ENCODE results near the gene TEX38. TPM values are rescaled to one million over a fixed set of nuclear protein-coding genes. Genes with fewer than 3 reads are reported as not detected.

The TEX38 gene
- total and polyA plus RNA-seq, 2 donors (not counting 1 experiment from before 2014, with no cell fraction given): not detected

DNA sequence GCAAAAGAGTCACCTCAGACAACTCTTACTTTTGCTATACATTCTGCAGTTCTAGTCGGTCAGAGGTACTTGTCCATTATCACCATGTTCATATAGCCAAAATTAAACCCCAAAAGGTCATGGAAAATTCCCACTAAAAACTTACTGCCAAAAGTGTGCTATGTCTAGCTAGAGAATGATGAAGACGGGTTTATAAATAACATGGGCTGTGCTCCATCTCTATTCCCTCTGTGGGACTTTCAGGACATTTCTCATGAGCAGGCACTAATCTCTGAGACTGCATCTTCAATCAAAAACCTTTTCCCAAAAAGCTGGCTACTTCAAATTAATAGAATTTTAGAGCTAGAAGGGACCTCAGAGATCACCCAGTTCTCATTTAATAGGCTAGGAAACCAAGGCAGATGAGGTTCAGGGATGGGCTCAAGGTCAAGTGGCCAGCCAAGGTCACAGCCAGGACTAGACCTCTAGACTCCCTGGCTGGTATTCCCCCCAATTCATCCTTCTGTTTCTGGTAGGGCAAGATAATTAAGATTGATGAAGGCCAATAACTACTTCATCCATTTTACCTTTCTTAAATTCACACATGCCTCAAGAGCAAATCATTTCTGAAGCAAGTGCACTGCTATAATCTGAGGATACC, 34.1 kb upstream of the TEX38 start:
- H3K9me3 ChIP-seq (ENCODE audit: control extremely low read depth in 1 of 3, control insufficient read depth in 2 of 3, insufficient read depth in 1 of 3, low read length in 2 of 3): no peaks in the 10 kb centered on the region
- POLR2A ChIA-PET: no interaction called here
- no peaks in the 10 kb centered on the region for H3K27me3 Mint-ChIP-seq
- whole genome bisulfite sequencing (ENCODE audit: insufficient coverage): no CpG with 5 or more reads among the region's 2 CpGs
- H2AFZ ChIP-seq (ENCODE audit: insufficient read depth, low read depth, low read length, poor library complexity, severe bottlenecking): no peak overlapping the region
- no peaks in the 10 kb centered on the region for H3K27me3 ChIP-seq (replicated peaks in 1 of 4; ENCODE audit: control extremely low read depth in 1 of 4, control insufficient read depth in 3 of 4, insufficient read depth in 4 of 4, low read length in 3 of 4)
- H3K9me3 Mint-ChIP-seq (ENCODE audit: insufficient read depth): no peaks in the 10 kb centered on the region
- no peak overlapping the region for H3K27ac Mint-ChIP-seq
- H3K4me3 ChIP-seq (ENCODE audit: control extremely low read depth in 1 of 5, extremely low read depth in 1 of 5, insufficient read depth in 1 of 5, low read depth in 2 of 5, low read length in 4 of 5): no peak overlapping the region
- no peaks in the 10 kb centered on the region for H3K79me2 ChIP-seq (ENCODE audit: control insufficient read depth, insufficient read depth, low read length)
- intact Hi-C loops (cut with micrococcal nuclease): no loop called here
- ATAC-seq (ENCODE audit: low read depth) (no peak), DNase-seq (no peak)
- no peak overlapping the region for H3K4me2 ChIP-seq (replicated peaks; ENCODE audit: low read depth, low read length, poor library complexity, severe bottlenecking)
- H3K4me1 Mint-ChIP-seq: no peaks in the 10 kb centered on the region
- no peak overlapping the region for H3K27ac ChIP-seq (ENCODE audit: low read length in 2 of 2)
- H3K9ac ChIP-seq (ENCODE audit: low read length): no peak overlapping the region
- no peaks in the 10 kb centered on the region for H4K20me1 ChIP-seq (ENCODE audit: control insufficient read depth, insufficient read depth, low read length, poor library complexity, severe bottlenecking)
- no peak overlapping the region for H3K4me3 Mint-ChIP-seq
- peaks cover 8 to 24% of the 10 kb centered on the region in 2 experiments for H3K36me3 ChIP-seq (replicated peaks in 1 of 2; ENCODE audit: control extremely low read depth in 1 of 2, control insufficient read depth in 1 of 2, extremely low read depth in 1 of 2, insufficient read depth in 2 of 2, low read length in 1 of 2)
- no peaks in the 10 kb centered on the region for H3K4me1 ChIP-seq (ENCODE audit: control insufficient read depth in 2 of 2, insufficient read depth in 2 of 2, low read length in 2 of 2)
- TF ChIP-seq, protein P1, sequence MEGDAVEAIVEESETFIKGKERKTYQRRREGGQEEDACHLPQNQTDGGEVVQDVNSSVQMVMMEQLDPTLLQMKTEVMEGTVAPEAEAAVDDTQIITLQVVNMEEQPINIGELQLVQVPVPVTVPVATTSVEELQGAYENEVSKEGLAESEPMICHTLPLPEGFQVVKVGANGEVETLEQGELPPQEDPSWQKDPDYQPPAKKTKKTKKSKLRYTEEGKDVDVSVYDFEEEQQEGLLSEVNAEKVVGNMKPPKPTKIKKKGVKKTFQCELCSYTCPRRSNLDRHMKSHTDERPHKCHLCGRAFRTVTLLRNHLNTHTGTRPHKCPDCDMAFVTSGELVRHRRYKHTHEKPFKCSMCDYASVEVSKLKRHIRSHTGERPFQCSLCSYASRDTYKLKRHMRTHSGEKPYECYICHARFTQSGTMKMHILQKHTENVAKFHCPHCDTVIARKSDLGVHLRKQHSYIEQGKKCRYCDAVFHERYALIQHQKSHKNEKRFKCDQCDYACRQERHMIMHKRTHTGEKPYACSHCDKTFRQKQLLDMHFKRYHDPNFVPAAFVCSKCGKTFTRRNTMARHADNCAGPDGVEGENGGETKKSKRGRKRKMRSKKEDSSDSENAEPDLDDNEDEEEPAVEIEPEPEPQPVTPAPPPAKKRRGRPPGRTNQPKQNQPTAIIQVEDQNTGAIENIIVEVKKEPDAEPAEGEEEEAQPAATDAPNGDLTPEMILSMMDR (IDR thresholded peaks at IDR 0.05): no peak
- TF ChIP-seq EZH2 (IDR thresholded peaks at IDR 0.05; ENCODE audit: borderline replicate concordance, insufficient read depth, low read depth, low read length, poor library complexity, severe bottlenecking): no peak
- CTCF ChIA-PET: no interaction called here

DNA sequence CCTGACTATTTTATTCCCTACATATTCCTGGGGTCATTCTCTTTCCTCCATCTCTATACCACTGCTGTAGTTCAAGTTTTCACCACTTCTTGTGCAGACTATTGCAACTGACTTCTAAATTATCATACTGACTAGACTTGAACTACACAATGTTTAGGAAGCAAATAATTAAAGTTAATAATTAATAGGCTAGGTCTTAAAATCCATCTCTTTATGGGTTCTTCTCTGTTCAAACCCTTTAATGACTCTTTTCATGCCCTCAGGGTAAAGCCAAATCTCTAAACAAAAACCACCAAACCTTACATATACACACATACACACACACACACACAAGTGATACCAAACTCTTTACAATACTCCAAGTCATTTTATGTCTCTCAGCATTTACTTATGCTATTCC, 32.7 kb upstream of the TEX38 start:
- Mint-ChIP-seq H3K4me3 (no peak overlapping the region), H3K27ac (no peak overlapping the region), H3K9me3 (ENCODE audit: insufficient read depth) (no peaks in the 10 kb centered on the region), H3K4me1 (no peaks in the 10 kb centered on the region), H3K27me3 (no peaks in the 10 kb centered on the region)
- CTCF ChIA-PET: no interaction called here
- POLR2A ChIA-PET: no interaction called here
- intact Hi-C loops (cut with micrococcal nuclease): no loop called here
- DNase-seq (no peak), ATAC-seq (ENCODE audit: low read depth) (no peak)
- Histone ChIP-seq H3K27ac (ENCODE audit: low read length in 2 of 2) (no peak overlapping the region), H2AFZ (ENCODE audit: insufficient read depth, low read depth, low read length, poor library complexity, severe bottlenecking) (no peak overlapping the region), H3K4me1 (ENCODE audit: control insufficient read depth in 2 of 2, insufficient read depth in 2 of 2, low read length in 2 of 2) (no peaks in the 10 kb centered on the region), H3K27me3 (replicated peaks in 1 of 4; ENCODE audit: control extremely low read depth in 1 of 4, control insufficient read depth in 3 of 4, insufficient read depth in 4 of 4, low read length in 3 of 4) (no peaks in the 10 kb centered on the region), H3K79me2 (ENCODE audit: control insufficient read depth, insufficient read depth, low read length) (no peaks in the 10 kb centered on the region), H3K4me3 (ENCODE audit: control extremely low read depth in 1 of 5, extremely low read depth in 1 of 5, insufficient read depth in 1 of 5, low read depth in 2 of 5, low read length in 4 of 5) (no peak overlapping the region), H3K4me2 (replicated peaks; ENCODE audit: low read depth, low read length, poor library complexity, severe bottlenecking) (no peak overlapping the region), H4K20me1 (ENCODE audit: control insufficient read depth, insufficient read depth, low read length, poor library complexity, severe bottlenecking) (no peaks in the 10 kb centered on the region), H3K36me3 (replicated peaks in 1 of 2; ENCODE audit: control extremely low read depth in 1 of 2, control insufficient read depth in 1 of 2, extremely low read depth in 1 of 2, insufficient read depth in 2 of 2, low read length in 1 of 2) (peaks cover 5 to 29% of the 10 kb centered on the region in 2 experiments), H3K9ac (ENCODE audit: low read length) (no peak overlapping the region), H3K9me3 (ENCODE audit: control extremely low read depth in 1 of 3, control insufficient read depth in 2 of 3, insufficient read depth in 1 of 3, low read length in 2 of 3) (no peaks in the 10 kb centered on the region)
- TF ChIP-seq, protein P1 (IDR thresholded peaks at IDR 0.05): no peak
- TF ChIP-seq EZH2 (IDR thresholded peaks at IDR 0.05; ENCODE audit: borderline replicate concordance, insufficient read depth, low read depth, low read length, poor library complexity, severe bottlenecking): no peak

All from B cell (primary cell).